Measurements from ENCODE around the gene TPGS2. TPM values are rescaled to one million over a fixed set of nuclear protein-coding genes. Genes with fewer than 3 reads are reported as not detected.

The TPGS2 gene
- total and polyA plus RNA-seq, 2 of the 8 experiments (the other 6 are each of a cell fraction or from before 2014, with no cell fraction given), result 151 to 273 TPM

DNA sequence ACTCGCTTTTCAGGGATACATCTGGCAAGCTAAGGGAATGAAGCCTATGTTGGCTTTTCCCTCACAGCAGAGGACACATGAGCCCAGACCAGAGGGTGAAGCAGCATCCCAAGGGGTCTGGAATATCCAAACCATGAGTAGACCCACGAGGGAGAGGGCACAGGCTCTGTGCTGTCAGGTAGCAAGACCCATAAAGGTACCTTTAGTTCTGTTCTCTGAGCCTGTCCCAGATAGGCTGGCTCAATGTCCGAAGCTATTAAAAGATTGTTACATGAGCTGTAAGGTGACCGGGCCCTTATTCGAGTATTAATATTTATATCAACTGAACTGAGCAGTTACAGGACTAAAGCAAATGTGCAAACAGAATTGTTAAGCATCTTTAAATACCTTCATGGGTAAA lies 52.2 kb downstream of the TPGS2 start:
- Histone ChIP-seq H3K4ac (replicated peaks; ENCODE audit: insufficient read length, low read depth, low read length) (no peak overlapping the region), H3K4me2 (ENCODE audit: insufficient read depth in 1 of 2, low read depth in 2 of 2, low read length in 2 of 2) (no peak overlapping the region), H4K20me1 (replicated peaks in 1 of 2; ENCODE audit: control insufficient read depth in 1 of 2, insufficient read depth in 2 of 2, low read length in 2 of 2) (no peaks in the 10 kb centered on the region), H3K9me3 (ENCODE audit: insufficient read depth in 2 of 2, low read depth in 1 of 2, low read length in 1 of 2) (no peaks in the 10 kb centered on the region), H3K18ac (ENCODE audit: extremely low read depth, low read length) (no peak overlapping the region), H2BK5ac (ENCODE audit: low read depth, low read length) (no peak overlapping the region), H2BK120ac (replicated peaks; ENCODE audit: low read depth, low read length) (no peak overlapping the region), H4K8ac (ENCODE audit: extremely low read depth, insufficient read depth, low read length) (no peak overlapping the region), H3K56ac (replicated peaks; ENCODE audit: insufficient read length, low read depth, low read length) (no peak overlapping the region), H2AFZ (ENCODE audit: low read length) (no peak overlapping the region), H4K5ac (ENCODE audit: insufficient read length, low read depth, low read length) (no peak overlapping the region), H3K23me2 (ENCODE audit: low read depth, low read length) (no peaks in the 10 kb centered on the region), H2AK5ac (ENCODE audit: low read depth, low read length) (no peak overlapping the region), H3K4me3 (ENCODE audit: extremely low read depth in 1 of 4, insufficient read depth in 2 of 4, low read depth in 3 of 4, low read length in 4 of 4) (no peak overlapping the region), H4K91ac (replicated peaks; ENCODE audit: insufficient read length, low read length) (no peak overlapping the region), H2BK12ac (ENCODE audit: low read depth, low read length) (no peak overlapping the region), H3K23ac (ENCODE audit: insufficient read length) (no peak overlapping the region), H3K27me3 (replicated peaks in 1 of 4; ENCODE audit: control insufficient read depth in 3 of 4, extremely low read depth in 1 of 4, insufficient read depth in 3 of 4, low read length in 3 of 4) (no peaks in the 10 kb centered on the region), H2BK15ac (ENCODE audit: low read length) (no peak overlapping the region), H3K36me3 (ENCODE audit: control insufficient read depth in 2 of 4, insufficient read depth in 4 of 4, low read length in 3 of 4) (peaks cover 0 to 2% (median 0%) of the 10 kb centered on the region in 4 experiments; a peak in 2 of 8 replicates), H3K14ac (ENCODE audit: insufficient read length) (no peak overlapping the region), H3K4me1 (replicated peaks in 1 of 4; ENCODE audit: control insufficient read depth in 3 of 4, insufficient read depth in 4 of 4, low read length in 3 of 4) (no peaks in the 10 kb centered on the region), H3K9ac (replicated peaks in 1 of 4; ENCODE audit: extremely low read depth in 1 of 4, low read depth in 3 of 4, low read length in 3 of 4) (no peak overlapping the region), H3K27ac (ENCODE audit: low read depth, low read length) (no peak overlapping the region), H2BK20ac (ENCODE audit: low read length) (no peak overlapping the region), H3K79me1 (ENCODE audit: low read depth, low read length) (no peaks in the 10 kb centered on the region), H3K79me2 (ENCODE audit: control insufficient read depth in 1 of 2, insufficient read depth in 2 of 2, low read length in 2 of 2) (no peaks in the 10 kb centered on the region)
- DNase-seq (ENCODE audit: low read depth in 1 of 2, low spot score in 2 of 2) (no peak), FAIRE-seq (no peak)
- POLR2A ChIA-PET (ENCODE audit: partially characterized antibody), result no interaction called here
- no peak for TF ChIP-seq TBP (IDR thresholded peaks at IDR 0.05; ENCODE audit: low read depth, low read length)
- CTCF ChIA-PET (ENCODE audit: partially characterized antibody), result no interaction called here
- 88% methylated on average over 5 of the region's 5 CpGs; no CpG with 5 or more reads in 1 of the 2 experiments for WGBS, 2 experiments (ENCODE audit: extremely low coverage in 1 of 2, insufficient coverage in 1 of 2, insufficient read length in 1 of 2, insufficient replicate concordance in 2 of 2, low coverage in 1 of 2, low lambda C conversion rate in 2 of 2, missing lambda C conversion rate in 1 of 2)

Data from H1 (cell line).